C4-2B (cell line): ENCODE measurements around the gene BAZ1B.

Experiments used
- CTCF ChIP-seq: fragments of 450-650 bp; conservative IDR thresholded peaks from 2 replicates; pipeline ENCODE4 v1.5.1; 2017; ENCODE audit warnings: mild to moderate bottlenecking
- ZFX ChIP-seq: fragments of 450-650 bp; IDR thresholded peaks from 2 replicates; pipeline ENCODE4 v1.6.1; 2017

DNA sequence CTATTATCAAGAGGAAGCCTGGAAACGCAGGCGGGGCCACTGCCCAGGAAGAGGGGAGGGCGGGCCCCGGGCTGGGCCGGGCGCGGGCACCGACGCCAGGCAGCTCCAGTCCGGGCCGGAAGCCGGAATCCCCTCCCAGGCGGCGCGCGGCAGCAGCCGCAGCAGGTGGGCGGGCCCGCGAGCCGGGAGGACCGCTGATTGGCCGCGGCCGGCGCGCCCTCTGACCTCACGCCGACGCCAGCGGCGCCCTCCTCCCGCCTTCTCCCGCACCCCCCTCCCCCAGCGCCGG, 35.0 kb upstream of the BAZ1B start:
- TF ChIP-seq CTCF: no peak
- no peak for TF ChIP-seq ZFX
